ENCODE data around the gene KDM5B. TPM values are rescaled to one million over a fixed set of nuclear protein-coding genes. Genes with fewer than 3 reads are reported as not detected.

The KDM5B gene
- total and polyA plus RNA-seq, 9 of the 15 experiments (the other 6 are each of a cell fraction or from before 2014, with no cell fraction given) = 15.4 to 90.6 (median 57.1) TPM

- no peak for TF ChIP-seq RCOR1 (IDR thresholded peaks at IDR 0.05; ENCODE audit: borderline replicate concordance in 1 of 2, low read depth in 2 of 2, low read length in 2 of 2)
- no peak; the same call in 1 of the 2 replicates for TF ChIP-seq TRIM28 (IDR thresholded peaks at IDR 0.05)
- TF ChIP-seq, protein P1, sequence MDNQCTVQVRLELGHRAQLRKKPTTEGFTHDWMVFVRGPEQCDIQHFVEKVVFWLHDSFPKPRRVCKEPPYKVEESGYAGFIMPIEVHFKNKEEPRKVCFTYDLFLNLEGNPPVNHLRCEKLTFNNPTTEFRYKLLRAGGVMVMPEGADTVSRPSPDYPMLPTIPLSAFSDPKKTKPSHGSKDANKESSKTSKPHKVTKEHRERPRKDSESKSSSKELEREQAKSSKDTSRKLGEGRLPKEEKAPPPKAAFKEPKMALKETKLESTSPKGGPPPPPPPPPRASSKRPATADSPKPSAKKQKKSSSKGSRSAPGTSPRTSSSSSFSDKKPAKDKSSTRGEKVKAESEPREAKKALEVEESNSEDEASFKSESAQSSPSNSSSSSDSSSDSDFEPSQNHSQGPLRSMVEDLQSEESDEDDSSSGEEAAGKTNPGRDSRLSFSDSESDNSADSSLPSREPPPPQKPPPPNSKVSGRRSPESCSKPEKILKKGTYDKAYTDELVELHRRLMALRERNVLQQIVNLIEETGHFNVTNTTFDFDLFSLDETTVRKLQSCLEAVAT (IDR thresholded peaks at IDR 0.05) = peak; percentile 36 to 88; a peak in 2 of 4 replicates
- TF ChIP-seq PML (IDR thresholded peaks at IDR 0.05; ENCODE audit: low read length) = 0 out of 2 replicates have a peak, but pooled peaks have one; percentile 11
- no peak for TF ChIP-seq CREB1 (IDR thresholded peaks at IDR 0.05)
- TF ChIP-seq CREB1 (CRISPR knock-in tag; IDR thresholded peaks at IDR 0.05) = no peak
- no peak for TF ChIP-seq DPF2 (IDR thresholded peaks at IDR 0.05)
- peak; percentile 43; the same call in 1 of the 2 replicates for TF ChIP-seq ZBTB17 (CRISPR knock-in tag; IDR thresholded peaks at IDR 0.05)
- no peak for TF ChIP-seq TSC22D4 (tag; IDR thresholded peaks at IDR 0.05)
- TF ChIP-seq CBX5 (IDR thresholded peaks at IDR 0.05; ENCODE audit: borderline replicate concordance, low read depth) = no peak
- TF ChIP-seq TOE1 (IDR thresholded peaks at IDR 0.05; ENCODE audit: borderline replicate concordance) = 0 out of 2 replicates have a peak, but pooled peaks have one; percentile 21
- TF ChIP-seq TOE1 (CRISPR knock-in tag; IDR thresholded peaks at IDR 0.05; ENCODE audit: borderline replicate concordance, low read depth) = no peak
- TF ChIP-seq ZNF134 (CRISPR knock-in tag; conservative IDR thresholded peaks at IDR 0.05) = no peak
- peak; percentile 29; the same call in 1 of the 2 replicates for TF ChIP-seq CTBP1 (IDR thresholded peaks at IDR 0.05; ENCODE audit: borderline replicate concordance)
- TF ChIP-seq, protein P2, sequence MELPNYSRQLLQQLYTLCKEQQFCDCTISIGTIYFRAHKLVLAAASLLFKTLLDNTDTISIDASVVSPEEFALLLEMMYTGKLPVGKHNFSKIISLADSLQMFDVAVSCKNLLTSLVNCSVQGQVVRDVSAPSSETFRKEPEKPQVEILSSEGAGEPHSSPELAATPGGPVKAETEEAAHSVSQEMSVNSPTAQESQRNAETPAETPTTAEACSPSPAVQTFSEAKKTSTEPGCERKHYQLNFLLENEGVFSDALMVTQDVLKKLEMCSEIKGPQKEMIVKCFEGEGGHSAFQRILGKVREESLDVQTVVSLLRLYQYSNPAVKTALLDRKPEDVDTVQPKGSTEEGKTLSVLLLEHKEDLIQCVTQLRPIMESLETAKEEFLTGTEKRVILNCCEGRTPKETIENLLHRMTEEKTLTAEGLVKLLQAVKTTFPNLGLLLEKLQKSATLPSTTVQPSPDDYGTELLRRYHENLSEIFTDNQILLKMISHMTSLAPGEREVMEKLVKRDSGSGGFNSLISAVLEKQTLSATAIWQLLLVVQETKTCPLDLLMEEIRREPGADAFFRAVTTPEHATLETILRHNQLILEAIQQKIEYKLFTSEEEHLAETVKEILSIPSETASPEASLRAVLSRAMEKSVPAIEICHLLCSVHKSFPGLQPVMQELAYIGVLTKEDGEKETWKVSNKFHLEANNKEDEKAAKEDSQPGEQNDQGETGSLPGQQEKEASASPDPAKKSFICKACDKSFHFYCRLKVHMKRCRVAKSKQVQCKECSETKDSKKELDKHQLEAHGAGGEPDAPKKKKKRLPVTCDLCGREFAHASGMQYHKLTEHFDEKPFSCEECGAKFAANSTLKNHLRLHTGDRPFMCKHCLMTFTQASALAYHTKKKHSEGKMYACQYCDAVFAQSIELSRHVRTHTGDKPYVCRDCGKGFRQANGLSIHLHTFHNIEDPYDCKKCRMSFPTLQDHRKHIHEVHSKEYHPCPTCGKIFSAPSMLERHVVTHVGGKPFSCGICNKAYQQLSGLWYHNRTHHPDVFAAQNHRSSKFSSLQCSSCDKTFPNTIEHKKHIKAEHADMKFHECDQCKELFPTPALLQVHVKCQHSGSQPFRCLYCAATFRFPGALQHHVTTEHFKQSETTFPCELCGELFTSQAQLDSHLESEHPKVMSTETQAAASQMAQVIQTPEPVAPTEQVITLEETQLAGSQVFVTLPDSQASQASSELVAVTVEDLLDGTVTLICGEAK (IDR thresholded peaks at IDR 0.05) = peak; percentile 47; the same call in 1 of the 2 replicates
- TF ChIP-seq, protein P2 (CRISPR knock-in tag; IDR thresholded peaks at IDR 0.05) = no peak
- TF ChIP-seq CBX8 (IDR thresholded peaks at IDR 0.05; ENCODE audit: borderline replicate concordance, extremely low read depth, low read depth, low read length, poor library complexity, severe bottlenecking) = no peak
- TF ChIP-seq POLR2AphosphoS5 (IDR thresholded peaks at IDR 0.05; ENCODE audit: control insufficient read depth, insufficient read depth, low read depth, low read length) = peak; percentile 68; the same call in 1 of the 2 replicates
- TF ChIP-seq MAZ (CRISPR knock-in tag; conservative IDR thresholded peaks at IDR 0.05 in 1 of 2, IDR thresholded peaks at IDR 0.05 in 1 of 2) = peak in 1 of 2 experiments; percentile 56
These were observed 1.3 kb downstream of the KDM5B start (continued) for GRCh38 chr1:202806845-202807450.

All from K562 (cell line).